Suprapubic skin (tissue), 4 donors: ENCODE measurements around the gene ZSWIM5. TPM values are rescaled to one million over a fixed set of nuclear protein-coding genes. Genes with fewer than 3 reads are reported as not detected.
"Not testable (repeated sequence)": the region's sequence is repeated elsewhere in the genome, so short reads cannot be mapped to it uniquely, and the experiment has no call there.

Experiments
- DNase-seq, 2 donors: peaks; one replicate each; pipeline ENCODE4 v3.0.0-alpha.2; 2019; ENCODE audit warnings: low spot score in 2 of 2
- H3K27ac ChIP-seq: fragments of 200-600 bp; sonication (generic); one replicate; pipeline ENCODE4 v1.5.1; 2019
- H3K27me3 ChIP-seq: fragments of 200-600 bp; sonication (generic); one replicate; pipeline ENCODE4 v1.5.1; 2019
- H3K36me3 ChIP-seq: fragments of 200-600 bp; sonication (generic); one replicate; pipeline ENCODE4 v1.5.1; 2019
- H3K4me1 ChIP-seq: fragments of 200-600 bp; sonication (generic); one replicate; pipeline ENCODE4 v1.5.1; 2019
- H3K4me3 ChIP-seq: fragments of 200-600 bp; sonication (generic); one replicate; pipeline ENCODE4 v1.5.1; 2019; ENCODE audit warnings: mild to moderate bottlenecking
- H3K9me3 ChIP-seq: fragments of 200-600 bp; sonication (generic); one replicate; pipeline ENCODE4 v1.5.1; 2019
- CTCF ChIP-seq, 2 donors: fragments of 200-600 bp in 1 of 2; fragments of 450-650 bp in 1 of 2; sonication (generic) in 1 of 2; IDR thresholded peaks; one replicate each; pipeline ENCODE4 v1.5.1; 2016 to 2019; ENCODE audit warnings: antibody characterized with exemption in 2 of 2, mild to moderate bottlenecking in 1 of 2, moderate library complexity in 1 of 2
- EP300 ChIP-seq: sonication (generic); formaldehyde crosslinking; IDR thresholded peaks from one replicate; pipeline ENCODE4 v1.6.1; 2017; ENCODE audit warnings: antibody characterized with exemption
- POLR2A ChIP-seq, 2 donors: fragments of 450-650 bp; IDR thresholded peaks; one replicate each; pipeline ENCODE4 v1.6.1; 2017; ENCODE audit warnings: antibody characterized with exemption in 2 of 2, mild to moderate bottlenecking in 2 of 2, moderate library complexity in 2 of 2
- POLR2AphosphoS5 ChIP-seq, 3 donors: sonication (generic); formaldehyde crosslinking; IDR thresholded peaks; one replicate each; pipeline ENCODE4 v1.6.1; 2017; ENCODE audit warnings: antibody characterized with exemption in 3 of 3
- WGBS: methylation state at CpG from one replicate; pipeline ENCODE4 v1.1.5; 2018; 5-methylcytosine and 5-hydroxymethylcytosine counted together
- total RNA-seq, 4 donors: library from RNA; depleted of rRNA; stranded (reverse); fragments of >200 nt; gene quantifications; one replicate each; pipeline ENCODE4 v1.1.0, GENCODE V29; 2016

ZSWIM5 gene
- total RNA-seq, 4 donors from 2014 or later: 1.9 to 3.5 (median 2.8) TPM

GRCh38 chr1:45146833-45147232 lies 59.6 kb downstream of the ZSWIM5 start:
- no peak overlapping the region for H3K4me3 ChIP-seq
- no peak for DNase-seq
- no peaks in the 10 kb centered on the region for H3K9me3 ChIP-seq
- no peak overlapping the region for H3K27ac ChIP-seq
- no peaks in the 10 kb centered on the region for H3K27me3 ChIP-seq
- H3K36me3 ChIP-seq: no peaks in the 10 kb centered on the region
- TF ChIP-seq EP300 (no peak), POLR2A (IDR thresholded peaks at IDR 0.05) (no peak), CTCF (IDR thresholded peaks at IDR 0.05) (no peak), POLR2AphosphoS5 (IDR thresholded peaks at IDR 0.05) (no peak)
- peaks cover 4% of the 10 kb centered on the region for H3K4me1 ChIP-seq
- WGBS: 69% methylated on average over 2 of the region's 2 CpGs

DNA sequence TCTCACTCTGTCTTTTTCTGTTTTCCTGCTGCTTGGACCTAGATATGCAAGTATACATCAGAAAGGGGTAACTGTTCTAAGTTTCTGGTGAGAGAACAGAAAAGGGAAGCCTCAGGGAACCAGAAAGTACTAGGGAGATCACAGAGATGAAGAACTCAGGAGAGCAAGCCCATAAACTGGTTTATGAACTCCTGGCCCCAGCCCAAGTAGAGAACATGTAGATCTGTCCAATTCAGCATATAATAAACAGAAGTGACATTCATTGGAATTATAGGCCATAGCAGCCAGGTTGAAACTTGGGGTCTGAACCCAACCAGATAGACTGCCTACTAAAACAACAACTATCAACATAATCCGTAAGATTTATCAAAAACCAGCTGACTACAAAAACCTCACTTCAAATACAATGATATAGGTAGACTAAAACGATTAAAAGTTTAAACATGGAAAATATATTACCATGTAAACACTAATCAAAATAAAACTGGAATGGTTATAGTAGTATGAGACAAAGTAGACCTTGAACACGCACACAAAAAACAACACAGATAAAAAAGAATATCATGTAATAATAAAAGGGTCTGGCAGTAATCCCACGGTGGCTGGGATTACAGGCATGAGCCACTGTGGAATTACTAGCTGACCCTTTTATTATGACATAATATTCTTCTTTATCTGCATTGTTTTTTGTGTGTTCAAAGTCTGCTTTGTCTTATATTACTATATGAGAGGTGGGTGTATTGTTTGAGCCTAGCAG lies 65.0 kb downstream of the ZSWIM5 start:
- Histone ChIP-seq H3K27ac (no peak overlapping the region), H3K4me1 (no peaks in the 10 kb centered on the region), H3K27me3 (no peaks in the 10 kb centered on the region), H3K4me3 (no peak overlapping the region), H3K36me3 (no peaks in the 10 kb centered on the region), H3K9me3 (no peaks in the 10 kb centered on the region)
- TF ChIP-seq POLR2A (IDR thresholded peaks at IDR 0.05) (no peak), CTCF (IDR thresholded peaks at IDR 0.05) (no peak), EP300 (no peak), POLR2AphosphoS5 (IDR thresholded peaks at IDR 0.05) (no peak)
- DNase-seq: no peak
- 81% methylated on average over 4 of the region's 4 CpGs for WGBS

DNA sequence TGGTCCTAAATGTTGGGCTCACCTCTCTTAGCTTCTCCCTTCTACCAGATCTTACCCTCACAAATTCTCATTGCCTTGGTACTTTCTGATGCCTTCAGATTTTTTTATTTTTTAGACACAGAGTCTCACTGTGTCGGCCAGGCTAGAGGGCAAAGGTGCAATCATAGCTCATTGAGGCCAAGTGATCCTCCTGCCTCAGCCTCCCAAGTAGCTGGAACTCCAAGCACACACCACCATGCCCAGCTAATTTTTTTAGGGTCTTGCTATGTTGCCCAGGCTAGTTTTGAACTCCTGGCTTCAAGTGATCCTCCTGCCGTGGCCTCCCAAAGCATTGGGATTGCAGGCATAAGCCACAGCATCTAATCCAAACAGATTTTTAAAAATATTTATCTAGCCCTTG lies 69.4 kb downstream of the ZSWIM5 start:
- Histone ChIP-seq H3K27ac (no peak overlapping the region), H3K36me3 (no peaks in the 10 kb centered on the region), H3K4me1 (no peaks in the 10 kb centered on the region), H3K27me3 (no peaks in the 10 kb centered on the region), H3K9me3 (no peaks in the 10 kb centered on the region), H3K4me3 (no peak overlapping the region)
- TF ChIP-seq POLR2AphosphoS5 (IDR thresholded peaks at IDR 0.05) (no peak), POLR2A (IDR thresholded peaks at IDR 0.05) (no peak), CTCF (IDR thresholded peaks at IDR 0.05) (no peak), EP300 (no peak)
- DNase-seq: no peak
- 93% methylated on average over 2 of the region's 2 CpGs for WGBS

DNA sequence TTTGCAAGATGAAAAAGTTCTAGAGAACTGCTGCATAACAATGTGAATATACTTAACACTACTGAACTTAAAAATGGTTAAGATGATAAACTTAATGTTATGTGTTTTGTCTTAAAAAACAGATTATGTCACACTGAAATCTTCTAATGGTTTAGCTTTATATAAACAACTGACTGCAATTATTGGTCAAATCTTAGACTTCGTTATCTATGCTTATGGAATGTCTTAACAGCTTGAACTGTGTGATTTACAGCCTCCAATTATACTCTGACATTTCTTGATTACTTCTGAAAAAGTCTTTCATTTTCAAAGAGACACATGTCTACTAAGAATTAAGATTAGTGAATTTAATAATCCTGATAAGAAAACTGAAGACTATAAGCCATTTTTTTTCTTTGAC lies 71.1 kb downstream of the ZSWIM5 start:
- H3K9me3 ChIP-seq: no peaks in the 10 kb centered on the region
- DNase-seq: no peak
- TF ChIP-seq CTCF (IDR thresholded peaks at IDR 0.05): no peak
- WGBS: 72% methylated on average over 1 of the region's 1 CpG
- no peak overlapping the region for H3K27ac ChIP-seq
- no peaks in the 10 kb centered on the region for H3K36me3 ChIP-seq
- no peaks in the 10 kb centered on the region for H3K27me3 ChIP-seq
- no peaks in the 10 kb centered on the region for H3K4me1 ChIP-seq
- no peak overlapping the region for H3K4me3 ChIP-seq

GRCh38 chr1:45134461-45134873 lies 71.9 kb downstream of the ZSWIM5 start:
- no peak overlapping the region for H3K4me3 ChIP-seq
- H3K27me3 ChIP-seq: no peaks in the 10 kb centered on the region
- H3K36me3 ChIP-seq: no peaks in the 10 kb centered on the region
- no peaks in the 10 kb centered on the region for H3K4me1 ChIP-seq
- no peak overlapping the region for H3K27ac ChIP-seq
- no peak for TF ChIP-seq POLR2A (IDR thresholded peaks at IDR 0.05)
- no peak for DNase-seq
- WGBS: 78% methylated on average over 2 of the region's 2 CpGs
- H3K9me3 ChIP-seq: no peaks in the 10 kb centered on the region

- not testable (repeated sequence) for H3K4me1 ChIP-seq, H3K36me3 ChIP-seq, H3K4me3 ChIP-seq, H3K9me3 ChIP-seq, DNase-seq, H3K27me3 ChIP-seq, H3K27ac ChIP-seq
- whole genome bisulfite sequencing: 95% methylated on average over 2 of the region's 2 CpGs
Measured at GRCh38 chr1:45132719-45133118, 73.7 kb downstream of the ZSWIM5 start.
